Measurements from ENCODE around the gene FAM13A.

The FAM13A gene

DNA sequence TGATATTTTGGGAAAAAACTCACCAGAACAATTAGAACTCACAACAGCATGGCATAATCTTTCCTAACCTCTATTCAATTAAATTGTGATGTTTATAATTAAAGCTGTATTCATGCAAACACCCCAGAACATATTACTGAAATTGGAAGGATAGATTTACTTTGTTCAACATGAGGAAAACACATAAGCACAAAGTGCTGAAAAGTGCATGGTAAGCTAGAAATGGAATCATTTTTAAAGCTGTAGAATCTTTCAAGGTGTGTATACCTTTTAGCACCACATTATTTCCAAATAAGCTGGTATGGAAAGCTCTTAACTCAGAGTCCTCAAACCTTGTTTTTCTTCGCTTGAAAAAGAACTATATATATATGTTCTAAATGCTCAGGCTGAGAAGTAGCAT lies 268.6 kb downstream of the FAM13A start:
- TF ChIP-seq, protein P1, sequence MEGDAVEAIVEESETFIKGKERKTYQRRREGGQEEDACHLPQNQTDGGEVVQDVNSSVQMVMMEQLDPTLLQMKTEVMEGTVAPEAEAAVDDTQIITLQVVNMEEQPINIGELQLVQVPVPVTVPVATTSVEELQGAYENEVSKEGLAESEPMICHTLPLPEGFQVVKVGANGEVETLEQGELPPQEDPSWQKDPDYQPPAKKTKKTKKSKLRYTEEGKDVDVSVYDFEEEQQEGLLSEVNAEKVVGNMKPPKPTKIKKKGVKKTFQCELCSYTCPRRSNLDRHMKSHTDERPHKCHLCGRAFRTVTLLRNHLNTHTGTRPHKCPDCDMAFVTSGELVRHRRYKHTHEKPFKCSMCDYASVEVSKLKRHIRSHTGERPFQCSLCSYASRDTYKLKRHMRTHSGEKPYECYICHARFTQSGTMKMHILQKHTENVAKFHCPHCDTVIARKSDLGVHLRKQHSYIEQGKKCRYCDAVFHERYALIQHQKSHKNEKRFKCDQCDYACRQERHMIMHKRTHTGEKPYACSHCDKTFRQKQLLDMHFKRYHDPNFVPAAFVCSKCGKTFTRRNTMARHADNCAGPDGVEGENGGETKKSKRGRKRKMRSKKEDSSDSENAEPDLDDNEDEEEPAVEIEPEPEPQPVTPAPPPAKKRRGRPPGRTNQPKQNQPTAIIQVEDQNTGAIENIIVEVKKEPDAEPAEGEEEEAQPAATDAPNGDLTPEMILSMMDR (IDR thresholded peaks at IDR 0.05; ENCODE audit: low read depth, low read length), result no peak
- no peak overlapping the region for H3K4me3 ChIP-seq (ENCODE audit: low read depth, low read length)

DNA sequence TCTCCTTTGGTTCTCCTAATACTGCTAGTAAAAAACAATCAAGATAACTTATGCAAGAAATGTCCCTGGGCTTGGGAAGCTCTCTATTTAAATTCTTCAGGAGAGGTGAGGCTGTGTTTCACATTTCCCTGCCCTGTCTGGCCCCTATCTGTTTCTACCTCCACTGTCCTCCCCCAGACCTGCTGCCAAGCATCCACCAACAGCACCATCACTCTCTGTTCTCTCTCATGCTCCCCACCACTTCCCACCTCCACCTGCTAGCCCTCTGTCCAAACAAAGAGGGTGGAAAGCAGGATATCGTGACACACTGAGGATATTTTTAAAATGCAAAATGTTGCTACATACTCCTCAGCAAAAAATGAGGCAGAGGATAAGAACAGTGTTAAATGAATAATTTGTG lies 271.0 kb downstream of the FAM13A start:
- H3K4me3 ChIP-seq (ENCODE audit: low read depth, low read length), result no peak overlapping the region
- TF ChIP-seq, protein P1 (IDR thresholded peaks at IDR 0.05; ENCODE audit: low read depth, low read length), result no peak

DNA sequence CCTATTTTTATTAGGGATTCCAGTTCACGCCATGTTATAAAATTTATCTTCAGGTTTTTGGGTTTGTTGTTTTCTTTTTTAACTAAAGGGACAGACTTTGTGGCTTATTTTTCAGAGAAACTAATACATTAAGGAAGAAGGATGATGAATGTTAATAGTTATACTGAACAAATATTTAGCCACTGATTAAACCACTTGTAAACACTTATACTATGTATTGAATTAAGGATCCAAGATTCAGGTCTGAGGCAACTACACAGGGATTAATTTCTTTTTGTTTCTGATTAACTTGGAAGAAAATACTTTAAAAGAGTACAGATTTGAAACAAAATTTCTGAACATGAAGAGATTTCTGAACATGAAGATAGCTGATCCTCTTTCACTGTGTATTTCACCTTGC lies 276.6 kb downstream of the FAM13A start:
- H3K4me3 ChIP-seq (ENCODE audit: low read depth, low read length), result no peak overlapping the region
- TF ChIP-seq, protein P1 (IDR thresholded peaks at IDR 0.05; ENCODE audit: low read depth, low read length), result no peak

DNA sequence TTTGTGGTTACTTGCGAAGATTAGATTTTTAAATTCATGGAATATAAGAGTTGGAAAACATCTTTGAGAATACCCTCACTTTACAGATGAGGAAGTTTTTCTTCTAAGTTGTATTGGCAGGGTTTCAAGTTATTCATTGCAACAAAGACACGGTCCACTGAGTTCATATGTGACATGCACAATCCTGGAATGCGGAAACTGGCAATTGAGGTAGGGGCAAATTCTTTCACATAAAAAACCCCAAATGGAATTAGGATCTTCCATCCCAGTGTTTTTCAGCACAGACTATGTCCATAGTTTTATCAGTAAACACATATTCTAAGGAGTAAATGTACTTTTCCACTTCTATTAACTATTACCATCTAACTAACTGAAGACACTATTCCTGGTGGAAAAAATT lies 277.6 kb downstream of the FAM13A start:
- no peak overlapping the region for H3K4me3 ChIP-seq (ENCODE audit: low read depth, low read length)
- TF ChIP-seq, protein P1 (IDR thresholded peaks at IDR 0.05; ENCODE audit: low read depth, low read length), result no peak

DNA sequence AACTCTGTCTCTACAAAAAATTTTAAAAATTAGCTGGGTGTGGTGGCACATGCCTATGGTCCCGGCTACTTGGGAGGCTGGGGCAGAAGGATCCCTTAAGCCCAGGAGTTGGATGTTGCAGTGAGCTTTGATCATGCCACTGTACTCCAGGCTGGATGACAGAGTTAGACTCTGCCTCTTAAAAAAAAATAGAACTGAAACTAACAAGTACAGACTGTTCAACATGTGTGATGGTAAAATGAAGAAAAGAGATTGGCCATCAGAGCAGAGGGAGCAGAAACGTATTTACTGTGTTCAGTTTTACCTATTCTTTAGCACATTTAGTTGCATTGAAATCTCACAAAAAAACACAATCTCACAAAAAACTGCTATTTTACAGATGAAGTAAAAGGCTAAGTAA lies 281.5 kb downstream of the FAM13A start:
- TF ChIP-seq, protein P1 (IDR thresholded peaks at IDR 0.05; ENCODE audit: low read depth, low read length), result no peak
- H3K4me3 ChIP-seq (ENCODE audit: low read depth, low read length), result no peak overlapping the region

GRCh38 chr4:88775026-88775425 lies 282.0 kb downstream of the FAM13A start:
- TF ChIP-seq, protein P1 (IDR thresholded peaks at IDR 0.05; ENCODE audit: low read depth, low read length), result no peak
- H3K4me3 ChIP-seq (ENCODE audit: low read depth, low read length), result no peak overlapping the region

DNA sequence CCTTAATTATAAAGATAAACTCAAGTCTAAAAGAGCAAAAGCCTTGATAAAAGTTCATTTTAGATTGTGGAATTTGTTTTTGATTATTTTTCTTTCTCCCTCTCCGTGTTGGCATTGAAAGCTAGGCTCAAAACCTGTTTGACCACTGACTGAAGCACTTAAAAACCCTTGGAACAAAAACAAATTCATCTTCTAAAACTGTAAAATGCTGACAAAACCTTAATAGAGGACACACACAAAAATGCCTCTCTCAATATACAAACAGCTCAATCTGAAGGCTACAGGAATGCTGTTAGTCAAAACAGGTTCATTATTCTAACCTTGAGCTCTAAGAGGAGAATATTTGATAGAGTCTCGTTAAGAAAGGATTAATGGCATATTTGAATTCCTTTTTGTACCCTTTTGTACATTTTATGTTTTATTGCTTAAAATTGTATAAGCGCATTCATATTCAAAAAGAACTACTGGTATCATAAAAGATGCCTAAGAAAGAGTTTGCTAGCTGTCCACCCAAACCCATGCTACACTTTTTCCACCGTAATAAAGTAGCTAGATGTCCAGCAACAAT lies 285.0 kb downstream of the FAM13A start:
- no peak overlapping the region for H3K4me3 ChIP-seq (ENCODE audit: low read depth, low read length)
- TF ChIP-seq, protein P1 (IDR thresholded peaks at IDR 0.05; ENCODE audit: low read depth, low read length), result no peak
